Measurements from ENCODE around the gene TGFB1. TPM values are rescaled to one million over a fixed set of nuclear protein-coding genes. Genes with fewer than 3 reads are reported as not detected.

TGFB1 gene
- total RNA-seq, 2 donors from 2014 or later: 7.7 to 14.6 TPM

- Histone ChIP-seq H3K4me3 (no peak overlapping the region), H3K36me3 (no peaks in the 10 kb centered on the region), H3K4me1 (no peaks in the 10 kb centered on the region), H3K27me3 (no peaks in the 10 kb centered on the region), H3K9me3 (no peaks in the 10 kb centered on the region), H3K27ac (no peak overlapping the region), H3K9ac (ENCODE audit: low read depth in 2 of 2, low read length in 2 of 2) (no peak overlapping the region)
- intact Hi-C loops (cut with DNase I): loop anchor here (10.0 kb wide), 2 partner anchors 105 to 225 kb away; partner anchors contain the start of gene ERICH4
- DNase-seq: no peak
- TF ChIP-seq CTCF (IDR thresholded peaks at IDR 0.05): no peak
These were observed 13.8 kb downstream of the TGFB1 start for GRCh38 chr19:41339936-41340335.

- intact Hi-C loops (cut with DNase I): no loop called here
- Histone ChIP-seq H3K4me1 (no peaks in the 10 kb centered on the region), H3K9me3 (no peaks in the 10 kb centered on the region), H3K27ac (no peak overlapping the region), H3K36me3 (no peaks in the 10 kb centered on the region), H3K9ac (ENCODE audit: low read depth in 2 of 2, low read length in 2 of 2) (no peak overlapping the region), H3K4me3 (no peak overlapping the region), H3K27me3 (no peaks in the 10 kb centered on the region)
- TF ChIP-seq CTCF (IDR thresholded peaks at IDR 0.05): no peak
- no peak for DNase-seq
These were observed 18.3 kb downstream of the TGFB1 start for GRCh38 chr19:41335467-41335866.

GRCh38 chr19:41334793-41335192 lies 18.9 kb downstream of the TGFB1 start:
- intact Hi-C loops (cut with DNase I): no loop called here
- Histone ChIP-seq H3K4me3 (no peak overlapping the region), H3K9me3 (no peaks in the 10 kb centered on the region), H3K4me1 (no peaks in the 10 kb centered on the region), H3K36me3 (no peaks in the 10 kb centered on the region), H3K27me3 (no peaks in the 10 kb centered on the region), H3K9ac (ENCODE audit: low read depth in 2 of 2, low read length in 2 of 2) (no peak overlapping the region), H3K27ac (no peak overlapping the region)
- no peak for DNase-seq
- no peak for TF ChIP-seq CTCF (IDR thresholded peaks at IDR 0.05)

- H3K4me3 ChIP-seq: no peak overlapping the region
- DNase-seq: no peak
- peaks cover 10% of the 10 kb centered on the region for H3K4me1 ChIP-seq
- H3K9me3 ChIP-seq: no peaks in the 10 kb centered on the region
- no peaks in the 10 kb centered on the region for H3K36me3 ChIP-seq
- H3K9ac ChIP-seq (ENCODE audit: low read depth in 2 of 2, low read length in 2 of 2): no peak overlapping the region
- H3K27ac ChIP-seq: no peak overlapping the region
- no peak for TF ChIP-seq CTCF (IDR thresholded peaks at IDR 0.05)
- H3K27me3 ChIP-seq: no peaks in the 10 kb centered on the region
- intact Hi-C loops (cut with DNase I): no loop called here
These were observed 21.3 kb downstream of the TGFB1 start for GRCh38 chr19:41332468-41332867.

- no peak for TF ChIP-seq CTCF (IDR thresholded peaks at IDR 0.05)
- intact Hi-C loops (cut with DNase I): no loop called here
These were observed 21.7 kb downstream of the TGFB1 start for GRCh38 chr19:41332000-41332399.

More at GRCh38 chr19:41332000-41332399, 21.7 kb downstream of the TGFB1 start:
- H3K4me3 ChIP-seq: no peak overlapping the region
- no peaks in the 10 kb centered on the region for H3K9me3 ChIP-seq
- H3K4me1 ChIP-seq: peaks cover 14% of the 10 kb centered on the region
- no peak for DNase-seq
- no peaks in the 10 kb centered on the region for H3K36me3 ChIP-seq
- H3K9ac ChIP-seq (ENCODE audit: low read depth in 2 of 2, low read length in 2 of 2): no peak overlapping the region
- no peaks in the 10 kb centered on the region for H3K27me3 ChIP-seq
- no peak overlapping the region for H3K27ac ChIP-seq
